IPS-11a (cell line): ENCODE measurements around the gene FAM72B.
"Not testable (repeated sequence)": the region's sequence is repeated elsewhere in the genome, so short reads cannot be mapped to it uniquely, and the experiment has no call there.

Source experiments
- H3K4me3 ChIP-seq: one replicate; pipeline ENCODE4 v1.5.1; 2013; ENCODE audit warnings: low read depth, low read length, control low read depth

Gene FAM72B

DNA sequence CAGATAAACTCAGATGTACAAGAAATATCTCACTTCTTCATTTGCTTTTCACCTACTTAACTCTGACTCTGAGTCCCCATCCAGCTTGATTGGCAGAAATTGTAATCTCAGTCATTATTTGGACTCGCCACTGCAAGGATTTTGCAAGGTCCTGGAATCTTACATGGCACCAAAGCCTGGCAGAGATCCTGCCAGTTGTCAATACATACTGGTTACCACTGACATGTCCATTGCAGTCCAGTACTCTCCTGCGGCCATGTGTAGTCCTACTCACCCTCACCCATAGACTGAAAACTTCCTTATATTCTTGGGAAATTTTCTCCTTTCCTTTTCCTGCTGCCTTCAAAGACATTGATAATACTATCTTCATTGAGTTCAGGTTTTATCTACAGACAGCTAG is 29.3 kb downstream of the FAM72B start:
- H3K4me3 ChIP-seq = not testable (repeated sequence)

DNA sequence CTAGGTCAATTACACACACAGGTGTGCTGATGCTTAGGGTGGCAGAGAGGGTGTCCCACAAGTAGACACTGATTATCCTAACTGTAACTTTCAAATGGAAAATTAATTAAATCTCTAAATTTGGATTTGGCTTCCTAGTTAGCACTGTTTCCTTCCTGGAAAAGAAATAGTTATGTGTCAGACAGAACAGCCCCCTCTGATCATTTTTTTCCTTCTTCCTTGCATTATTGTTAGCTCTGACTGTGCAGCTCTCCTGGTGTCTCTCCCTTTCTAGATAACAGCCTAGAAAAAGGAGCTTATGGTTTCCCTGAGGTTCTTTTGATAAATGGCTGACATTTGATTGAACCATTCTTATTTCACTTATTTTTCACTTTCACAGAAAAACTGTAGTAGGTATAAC is 31.4 kb downstream of the FAM72B start:
- not testable (repeated sequence) for H3K4me3 ChIP-seq

DNA sequence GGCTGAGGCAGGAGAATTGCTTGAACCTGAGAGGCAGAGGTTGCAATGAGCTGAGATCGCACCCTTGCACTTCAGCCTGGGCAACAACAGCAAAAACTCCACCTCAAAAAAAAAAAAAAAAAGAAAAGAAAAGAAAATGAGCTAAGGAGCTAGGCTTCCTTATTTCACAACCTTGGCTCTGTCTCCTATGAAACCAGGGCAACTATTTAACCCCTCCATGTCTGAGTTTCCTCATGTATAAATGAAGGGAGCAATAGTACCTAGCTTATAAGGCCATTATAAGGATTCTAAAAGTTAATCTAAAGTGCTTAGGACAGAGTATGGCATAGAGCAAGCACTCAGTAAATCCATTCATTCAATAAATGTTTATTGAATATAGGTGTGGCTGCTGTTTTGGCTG is 32.8 kb downstream of the FAM72B start:
- H3K4me3 ChIP-seq = not testable (repeated sequence)

DNA sequence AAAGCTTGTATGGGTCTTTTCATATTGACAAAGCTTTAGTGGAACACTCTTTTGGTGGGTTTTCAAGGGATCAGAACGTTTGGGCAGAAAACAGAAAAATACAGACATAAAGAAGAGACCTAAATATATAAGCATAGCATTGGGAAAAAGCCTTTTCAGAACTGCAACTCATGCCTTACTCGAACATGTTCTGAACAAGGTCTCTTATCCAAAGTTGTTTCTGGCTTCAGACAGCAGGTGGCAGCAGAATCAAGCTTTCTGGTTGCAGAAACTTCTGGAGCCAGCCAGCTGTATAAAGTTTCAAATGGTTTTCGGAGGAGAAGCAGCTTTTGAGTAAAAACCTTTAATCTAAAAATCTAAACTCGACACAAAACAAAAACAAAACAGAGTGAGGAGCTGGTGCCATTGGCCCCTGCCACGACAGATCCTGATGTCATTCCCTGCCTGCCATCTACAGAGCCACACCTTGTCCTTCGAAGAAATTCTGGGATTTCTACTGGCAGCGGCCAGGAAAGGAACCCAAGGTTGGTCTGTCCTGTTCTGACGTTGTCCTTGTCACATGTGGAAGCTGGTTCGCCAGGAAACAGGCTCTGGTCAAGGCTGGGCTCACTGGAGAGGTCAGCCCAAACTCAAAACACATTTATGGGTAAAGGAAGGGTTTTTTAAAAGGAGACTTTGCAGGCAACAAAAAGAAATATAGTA is 35.5 kb downstream of the FAM72B start:
- H3K4me3 ChIP-seq = not testable (repeated sequence)

DNA sequence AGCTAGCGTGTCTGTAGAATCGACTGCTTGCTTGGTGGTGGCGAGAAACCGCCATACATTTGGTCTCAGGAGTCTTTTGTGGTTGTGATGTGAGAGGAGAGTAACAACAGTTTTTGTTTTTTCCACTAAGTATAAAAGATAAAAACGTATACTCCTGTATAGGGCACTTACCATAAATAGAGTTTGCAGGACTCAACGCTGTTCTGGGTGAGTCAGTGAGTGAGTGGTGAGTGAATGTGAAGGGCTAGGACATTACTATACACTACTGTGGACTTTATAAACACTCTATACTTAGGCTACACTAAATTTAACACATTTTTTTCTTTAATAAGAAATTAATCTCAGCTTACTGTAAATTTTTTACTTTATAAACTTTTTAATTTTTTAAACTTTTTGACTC is 43.7 kb downstream of the FAM72B start:
- H3K4me3 ChIP-seq = not testable (repeated sequence)

DNA sequence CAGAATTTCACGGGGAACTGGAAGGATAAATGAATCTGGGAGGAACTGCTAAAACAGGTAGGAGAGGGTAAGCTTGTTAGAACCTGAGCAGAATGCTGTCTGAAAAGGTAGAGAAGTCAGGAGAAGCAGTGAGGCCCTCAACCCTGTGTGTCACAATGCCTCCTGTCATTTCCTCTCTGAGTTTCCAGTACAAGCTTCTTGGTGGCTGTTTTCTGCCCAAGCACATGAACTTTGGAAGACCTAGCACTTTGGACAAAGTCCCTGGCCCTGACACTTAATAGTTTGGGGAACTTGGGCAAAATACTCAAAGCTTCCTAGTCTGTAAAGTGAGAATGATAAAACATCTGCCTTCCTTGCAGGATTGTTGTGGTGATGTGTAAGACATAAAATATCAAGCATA is 52.6 kb downstream of the FAM72B start:
- not testable (repeated sequence) for H3K4me3 ChIP-seq

DNA sequence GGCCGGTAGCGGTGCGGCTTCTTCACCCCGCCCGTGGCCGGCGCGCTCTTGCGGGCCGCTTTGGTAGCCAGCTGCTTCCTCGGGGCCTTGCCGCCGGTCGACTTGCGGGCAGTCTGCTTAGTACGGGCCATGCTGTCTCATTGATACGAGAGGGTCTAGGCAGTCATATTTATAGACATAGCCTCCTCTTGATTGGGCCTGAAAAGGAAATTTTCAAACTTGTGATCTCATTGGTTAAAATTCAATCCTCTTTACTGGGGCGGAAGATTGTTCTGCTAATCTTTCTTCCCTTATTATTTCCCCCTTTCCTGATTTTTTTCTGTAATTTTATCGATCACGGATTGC is 65.7 kb downstream of the FAM72B start:
- not testable (repeated sequence) for H3K4me3 ChIP-seq
